Activated CD8-positive, alpha-beta memory T cell treated with anti-CD3 and anti-CD28 coated beads for 4 hours (primary cell): ENCODE measurements around the gene DUOX2.
"Not testable (repeated sequence)": the region's sequence is repeated elsewhere in the genome, so short reads cannot be mapped to it uniquely, and the experiment has no call there.

Experiments
- DNase-seq, 2 donors: peaks; one replicate each; pipeline ENCODE4 v3.0.0-alpha.2; 2020; ENCODE audit warnings: low read depth in 2 of 2

The DUOX2 gene

DNA sequence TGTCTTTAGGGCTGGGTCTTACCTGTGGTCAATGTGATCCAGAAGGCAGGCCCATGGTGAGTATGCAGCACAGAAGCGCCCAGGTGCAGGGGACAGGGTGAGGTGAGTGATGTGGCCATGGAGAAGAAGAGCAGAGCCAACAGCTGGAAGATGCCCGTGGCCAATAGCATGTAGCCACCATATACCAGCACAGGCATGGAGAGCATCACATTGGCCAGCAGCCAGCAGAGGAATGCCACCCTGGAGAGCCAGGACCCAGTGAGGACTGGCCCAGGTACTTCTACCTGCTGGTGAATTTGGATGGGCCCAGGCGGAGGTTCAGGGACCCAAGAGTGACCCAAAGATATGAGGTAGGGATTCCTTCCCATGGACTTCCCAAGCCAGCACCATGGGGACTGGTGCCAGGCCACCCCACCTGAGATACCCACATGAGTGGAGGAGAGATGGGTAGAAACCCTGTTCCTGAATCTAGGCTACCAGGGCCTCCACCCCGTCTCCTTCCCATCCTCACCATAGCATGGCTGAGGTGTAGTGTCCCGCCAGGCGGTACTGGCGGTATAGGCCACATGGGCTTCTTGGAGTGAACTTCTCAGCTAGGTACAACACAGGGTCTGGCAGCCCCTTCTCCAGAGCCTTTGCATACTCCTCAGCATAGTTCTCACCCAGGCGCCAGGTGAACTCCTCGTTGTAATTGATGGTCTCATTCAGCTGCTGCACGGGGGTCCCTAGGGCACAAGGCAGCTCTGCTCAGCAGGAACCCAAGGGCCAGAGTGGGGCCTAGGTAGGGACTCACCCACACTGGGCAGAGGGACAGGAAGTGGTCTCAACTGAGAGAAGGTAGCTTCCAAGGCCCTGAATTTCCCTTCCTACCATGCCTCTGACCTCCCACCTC is 6.4 kb upstream of the DUOX2 start:
- no peak for DNase-seq

DNA sequence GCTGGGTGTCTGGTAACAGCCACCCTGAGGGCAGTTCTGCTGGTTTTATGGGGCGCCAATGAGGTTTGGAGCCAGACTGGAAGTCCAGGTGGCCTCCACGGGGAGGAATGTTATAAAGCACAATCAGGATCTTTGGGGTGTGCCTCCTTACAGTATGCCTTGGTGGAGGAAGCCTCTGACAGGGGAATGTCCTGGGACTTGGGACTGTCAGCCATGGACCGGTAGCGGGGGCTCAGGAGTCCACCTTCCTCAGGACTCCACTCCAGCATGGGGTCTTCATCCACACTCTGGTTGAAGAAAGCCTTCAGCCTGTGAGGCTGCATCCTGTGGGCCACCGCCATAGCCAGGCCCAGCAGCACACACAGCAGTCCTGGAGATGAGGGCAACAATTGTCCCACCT is 5.0 kb upstream of the DUOX2 start:
- DNase-seq: no peak

DNA sequence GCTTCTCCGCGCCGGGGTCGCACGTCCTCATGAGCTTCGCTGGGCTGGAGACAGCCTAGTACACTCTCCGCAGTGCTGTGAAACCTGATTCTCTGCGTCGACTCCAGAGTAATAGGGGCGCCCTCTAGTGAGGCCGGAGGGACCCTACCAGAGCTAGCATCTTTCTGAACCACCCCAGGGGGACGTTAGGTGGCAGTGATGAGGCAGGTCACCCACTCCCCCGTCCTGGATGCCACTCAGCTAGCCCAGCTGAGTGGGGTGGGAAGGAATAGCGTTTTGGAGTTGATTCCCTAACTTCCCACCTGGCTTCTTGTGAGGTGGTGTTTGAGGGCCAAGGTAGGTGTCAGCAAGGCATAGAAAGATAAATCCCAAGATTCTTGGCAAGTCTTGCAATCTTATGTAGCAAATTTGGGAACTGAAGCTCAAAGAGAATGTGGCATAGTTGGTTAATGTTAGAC is 4.2 kb upstream of the DUOX2 start:
- peak; percentile 58 to 67 for DNase-seq

DNA sequence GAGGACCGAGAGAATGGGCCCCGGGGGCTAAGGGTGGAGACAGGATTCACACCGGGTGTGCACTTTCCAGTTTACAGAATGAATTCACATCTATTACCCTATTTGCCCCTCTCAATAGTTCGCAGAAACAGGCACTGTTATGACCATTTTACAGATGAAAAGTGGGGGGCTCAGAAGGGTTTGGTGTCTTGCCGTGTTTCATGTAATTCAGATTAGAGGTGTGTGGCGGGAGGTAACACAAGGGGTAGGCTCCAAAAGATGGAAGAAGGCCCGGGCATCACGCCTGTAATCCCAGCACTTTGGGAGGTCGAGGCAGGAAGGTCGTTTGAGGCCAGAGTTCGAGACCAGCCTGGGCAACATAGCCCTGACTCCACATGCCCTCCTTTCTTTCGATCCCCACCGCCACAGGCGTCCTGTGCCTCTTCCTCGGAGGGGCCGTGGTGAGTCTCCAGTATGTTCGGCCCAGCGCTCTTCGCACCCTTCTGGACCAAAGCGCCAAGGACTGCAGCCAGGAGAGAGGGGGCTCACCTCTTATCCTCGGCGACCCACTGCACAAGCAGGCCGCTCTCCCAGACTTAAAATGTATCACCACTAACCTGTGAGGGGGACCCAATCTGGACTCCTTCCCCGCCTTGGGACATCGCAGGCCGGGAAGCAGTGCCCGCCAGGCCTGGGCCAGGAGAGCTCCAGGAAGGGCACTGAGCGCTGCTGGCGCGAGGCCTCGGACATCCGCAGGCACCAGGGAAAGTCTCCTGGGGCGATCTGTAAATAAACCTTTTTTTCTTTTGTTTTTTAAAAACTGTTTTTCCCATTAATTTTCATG is 3.5 kb upstream of the DUOX2 start:
- no peak for DNase-seq

DNA sequence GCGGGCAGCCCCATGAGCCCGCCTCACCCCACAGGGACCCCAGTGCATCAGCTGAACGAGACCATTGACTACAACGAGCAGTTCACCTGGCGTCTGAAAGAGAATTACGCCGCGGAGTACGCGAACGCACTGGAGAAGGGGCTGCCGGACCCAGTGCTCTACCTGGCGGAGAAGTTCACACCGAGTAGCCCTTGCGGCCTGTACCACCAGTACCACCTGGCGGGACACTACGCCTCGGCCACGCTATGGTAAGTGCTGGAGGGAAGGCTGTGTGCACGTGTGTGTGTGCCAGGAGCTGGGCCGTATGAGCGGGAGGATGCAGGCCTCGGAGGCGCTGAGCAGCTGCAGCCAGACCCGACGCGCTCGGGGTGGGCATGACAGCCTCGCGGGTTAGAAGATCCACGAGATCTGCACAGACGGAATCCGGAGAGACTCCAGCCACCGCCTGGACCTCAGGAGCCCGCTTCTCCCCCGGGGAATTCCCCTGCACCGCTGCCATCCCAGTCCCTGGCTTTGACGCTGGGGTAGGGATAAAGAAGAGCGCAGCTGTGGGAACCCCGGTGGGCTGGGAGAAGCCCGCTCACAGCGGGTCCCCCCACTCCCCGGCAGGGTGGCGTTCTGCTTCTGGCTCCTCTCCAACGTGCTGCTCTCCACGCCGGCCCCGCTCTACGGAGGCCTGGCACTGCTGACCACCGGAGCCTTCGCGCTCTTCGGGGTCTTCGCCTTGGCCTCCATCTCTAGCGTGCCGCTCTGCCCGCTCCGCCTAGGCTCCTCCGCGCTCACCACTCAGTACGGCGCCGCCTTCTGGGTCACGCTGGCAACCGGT is 2.7 kb upstream of the DUOX2 start:
- no peak for DNase-seq

DNA sequence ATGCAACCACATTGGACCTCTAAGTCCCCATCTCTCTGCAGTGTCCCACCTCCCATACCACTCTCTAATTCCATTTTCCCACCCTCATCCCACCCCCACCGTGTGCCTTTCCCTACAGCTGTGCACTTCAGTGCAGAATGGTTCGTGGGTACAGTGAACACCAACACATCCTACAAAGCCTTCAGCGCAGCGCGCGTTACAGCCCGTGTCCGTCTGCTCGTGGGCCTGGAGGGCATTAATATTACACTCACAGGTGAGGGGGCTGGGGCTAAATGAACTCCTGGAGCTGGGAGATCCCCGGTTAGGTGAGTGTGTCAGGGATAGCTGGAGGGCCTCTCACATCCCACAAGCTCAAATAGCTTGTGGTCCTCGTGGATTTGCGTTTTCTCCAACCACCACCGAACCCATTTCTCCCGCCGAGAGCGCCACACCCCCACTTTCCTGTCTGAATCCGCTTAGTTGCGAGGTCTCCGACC is 2.1 kb upstream of the DUOX2 start:
- DNase-seq: no peak

DNA sequence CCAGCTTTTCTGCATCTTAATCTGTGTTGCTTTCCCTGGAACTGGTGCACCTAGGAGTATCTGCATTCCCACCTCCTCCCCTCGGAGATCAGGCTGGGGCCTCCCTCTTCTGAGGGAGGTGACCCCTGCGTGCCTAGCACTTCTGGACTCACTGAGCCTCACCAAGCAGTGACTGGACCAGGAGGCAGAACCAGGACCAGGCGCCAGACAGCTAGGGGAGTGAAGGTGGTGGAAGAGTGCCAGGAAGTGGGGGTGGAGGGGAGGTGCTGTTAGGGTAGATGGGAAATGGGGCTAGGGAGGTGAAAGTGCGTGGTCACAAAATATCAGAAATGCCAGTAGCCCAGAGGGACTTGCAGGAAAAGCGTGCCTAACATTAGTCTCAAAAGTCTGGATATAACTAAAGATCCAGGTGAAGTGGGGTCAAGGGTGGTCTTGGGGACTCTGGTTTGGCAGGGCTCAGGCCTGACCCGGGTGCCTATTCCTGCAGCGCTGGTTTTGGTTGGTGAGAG is 1.4 kb upstream of the DUOX2 start:
- no peak for DNase-seq

DNA sequence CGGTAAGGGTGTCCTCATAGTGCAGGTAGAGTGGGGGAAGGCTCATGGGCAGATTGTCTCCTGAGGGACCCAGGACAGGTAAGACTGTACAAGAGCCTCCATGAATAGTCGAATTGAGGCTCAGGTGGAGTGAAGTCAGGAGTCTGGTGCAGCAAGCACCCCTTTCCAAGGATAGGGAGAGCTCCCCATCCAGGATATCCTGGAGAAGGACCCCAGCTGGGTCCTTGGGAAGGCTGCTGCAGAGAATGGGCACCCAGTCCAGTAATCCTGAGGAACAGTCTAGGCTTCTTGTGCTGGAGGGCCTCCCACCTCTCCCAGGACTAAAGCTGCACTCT is 746 bp upstream of the DUOX2 start:
- DNase-seq: no peak

DNA sequence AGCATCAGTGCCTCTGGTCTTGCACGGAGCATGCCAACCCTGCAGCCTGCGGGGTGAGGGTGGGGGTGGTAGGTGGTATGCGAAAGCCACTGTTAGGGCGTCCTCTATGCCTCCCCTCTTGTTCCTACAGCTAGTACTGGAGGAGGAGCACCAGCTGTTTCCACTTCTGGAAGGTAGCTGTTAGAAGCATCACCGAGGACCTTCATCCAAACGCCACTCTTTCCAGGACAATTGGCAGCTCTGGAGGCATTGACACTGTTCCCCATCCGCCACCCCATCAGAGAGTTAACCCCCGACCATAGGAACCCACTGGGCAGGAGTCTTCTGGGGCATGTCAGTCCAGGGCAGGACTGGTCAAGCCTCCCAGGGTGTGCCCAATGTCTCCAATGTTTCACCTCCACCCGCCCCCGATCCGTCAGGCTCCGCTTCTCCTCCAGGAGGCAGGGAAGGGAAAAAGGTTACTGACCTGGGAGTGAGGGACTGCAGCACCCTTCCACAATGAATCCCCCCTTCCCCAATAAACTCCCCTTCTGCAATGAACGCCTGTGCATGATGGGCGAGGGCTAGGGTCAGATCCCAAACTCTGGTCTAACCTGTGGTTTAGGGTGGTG is 487 bp downstream of the DUOX2 start:
- DNase-seq: no peak

DNA sequence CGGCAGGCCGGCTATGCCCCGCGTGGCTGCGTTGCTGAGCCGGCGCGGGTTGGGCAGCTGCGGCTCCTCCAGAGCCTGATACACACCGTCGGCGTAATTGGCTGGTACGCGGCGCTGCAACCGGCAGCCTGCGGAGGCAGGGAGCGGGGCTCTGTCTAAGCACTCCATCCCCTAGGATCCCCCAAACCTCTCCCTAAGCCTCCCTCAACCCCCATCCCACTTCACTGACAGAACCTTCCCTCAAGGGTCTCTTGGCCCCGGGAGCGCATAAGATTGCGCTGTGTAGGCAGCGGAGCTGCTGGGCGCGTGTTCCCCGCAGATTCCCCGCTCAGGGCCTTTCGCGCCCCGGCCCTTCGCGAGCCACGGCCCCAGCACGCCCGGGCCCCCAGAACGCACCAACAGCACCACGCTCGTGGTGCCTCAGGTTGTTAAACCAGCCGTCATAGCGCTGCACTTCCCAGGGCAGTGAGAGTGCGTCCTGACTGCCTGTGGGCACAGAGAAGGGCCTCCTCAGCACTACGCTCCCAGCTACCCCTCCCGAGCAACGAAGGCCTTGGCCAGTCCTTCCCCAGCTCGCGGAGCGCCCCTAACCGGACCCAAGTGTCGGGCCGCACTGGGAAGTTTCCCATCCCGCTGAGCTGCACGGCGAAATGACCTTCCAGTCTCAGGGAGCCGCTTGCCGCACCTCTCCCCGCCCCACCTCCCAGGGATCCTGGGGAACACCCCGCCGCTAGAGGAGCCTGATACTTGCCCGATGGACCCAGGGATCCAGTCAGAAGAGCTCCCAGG is 1.2 kb downstream of the DUOX2 start:
- no peak for DNase-seq

DNA sequence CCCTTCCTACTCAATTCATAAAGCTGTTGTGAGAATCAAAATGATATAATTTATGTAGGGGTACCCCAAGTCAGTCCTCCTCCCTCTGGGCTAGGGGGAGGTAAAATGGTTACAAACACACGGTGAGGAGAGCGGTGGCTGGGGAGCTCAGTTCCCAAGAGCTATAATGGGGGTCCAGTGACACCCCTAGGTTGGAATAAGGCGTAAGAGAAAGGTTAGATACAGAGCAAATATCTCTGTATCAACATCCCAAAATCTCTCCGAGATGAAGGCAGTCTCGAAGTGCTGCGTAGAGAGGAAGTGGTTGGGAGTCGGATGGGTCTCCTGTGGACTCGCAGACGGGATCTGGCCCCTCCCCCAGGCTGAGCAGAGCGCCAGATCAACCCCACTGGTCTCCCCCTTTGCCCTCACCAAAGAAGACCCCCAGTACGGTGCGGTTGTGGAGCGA is 1.8 kb downstream of the DUOX2 start:
- DNase-seq: no peak

DNA sequence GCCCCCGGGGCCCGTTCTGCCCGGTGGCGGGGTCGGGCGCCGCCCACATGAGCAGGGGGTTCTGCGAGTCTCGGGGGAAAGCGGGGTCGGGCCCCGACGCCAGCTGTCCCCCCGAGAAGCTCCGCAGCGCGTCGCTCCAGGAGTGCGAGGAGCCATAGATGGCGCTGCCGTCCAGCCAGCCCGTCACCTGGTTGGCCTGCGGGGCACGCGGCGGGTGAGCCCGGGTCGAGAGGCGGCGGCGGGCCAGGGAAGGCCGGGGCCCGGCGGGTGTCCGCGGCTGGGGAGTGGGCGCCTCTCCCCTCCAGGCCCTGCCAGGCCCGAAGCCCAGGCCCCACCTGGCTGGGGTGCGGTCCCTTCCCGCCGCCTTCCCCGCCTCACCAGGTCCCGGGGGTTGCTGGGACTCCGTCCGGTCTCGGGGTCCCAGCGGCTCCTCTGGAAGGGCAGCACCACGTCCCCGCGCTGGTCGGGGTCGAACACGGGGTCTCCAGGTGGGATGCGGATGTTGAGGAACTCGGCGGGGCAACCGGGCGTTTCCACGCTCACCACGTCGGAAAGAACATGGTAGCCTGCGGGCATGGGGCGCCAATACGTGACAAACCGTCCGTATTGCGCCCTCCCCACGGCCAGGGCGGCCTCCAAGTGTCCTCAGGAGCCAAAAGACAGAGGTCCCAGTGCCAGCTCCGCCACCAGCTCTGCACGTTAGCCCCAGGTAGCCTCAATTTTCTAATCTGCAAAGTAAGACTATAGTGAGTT is 2.4 kb downstream of the DUOX2 start:
- no peak for DNase-seq

DNA sequence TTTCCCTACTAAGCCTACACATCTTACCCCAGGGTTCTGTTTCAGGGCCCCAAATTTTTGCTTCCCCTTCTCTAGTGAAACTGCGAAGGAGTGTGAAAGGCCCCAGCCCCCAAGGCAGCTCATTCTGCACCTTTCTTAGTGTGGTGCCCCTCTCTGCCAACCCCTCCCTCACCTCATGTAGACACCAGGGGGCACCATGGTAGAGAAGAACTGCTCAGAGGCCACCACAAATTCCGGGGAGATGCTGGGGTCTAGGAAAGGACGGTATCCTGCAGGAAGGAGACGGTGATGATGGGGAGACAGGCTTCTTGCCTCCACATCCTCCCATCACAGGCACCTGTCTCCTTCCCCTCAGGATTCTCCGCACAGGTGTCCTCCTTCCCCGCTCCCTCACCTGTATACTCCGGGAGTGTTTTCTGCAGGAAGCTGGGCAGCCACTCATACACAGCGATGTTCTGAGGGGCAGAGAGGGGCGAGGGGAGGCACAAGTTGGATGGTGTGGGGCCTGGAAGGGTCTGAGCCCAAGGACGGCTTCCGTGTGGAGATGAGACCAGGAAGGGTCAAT is 3.6 kb downstream of the DUOX2 start:
- DNase-seq: no peak

DNA sequence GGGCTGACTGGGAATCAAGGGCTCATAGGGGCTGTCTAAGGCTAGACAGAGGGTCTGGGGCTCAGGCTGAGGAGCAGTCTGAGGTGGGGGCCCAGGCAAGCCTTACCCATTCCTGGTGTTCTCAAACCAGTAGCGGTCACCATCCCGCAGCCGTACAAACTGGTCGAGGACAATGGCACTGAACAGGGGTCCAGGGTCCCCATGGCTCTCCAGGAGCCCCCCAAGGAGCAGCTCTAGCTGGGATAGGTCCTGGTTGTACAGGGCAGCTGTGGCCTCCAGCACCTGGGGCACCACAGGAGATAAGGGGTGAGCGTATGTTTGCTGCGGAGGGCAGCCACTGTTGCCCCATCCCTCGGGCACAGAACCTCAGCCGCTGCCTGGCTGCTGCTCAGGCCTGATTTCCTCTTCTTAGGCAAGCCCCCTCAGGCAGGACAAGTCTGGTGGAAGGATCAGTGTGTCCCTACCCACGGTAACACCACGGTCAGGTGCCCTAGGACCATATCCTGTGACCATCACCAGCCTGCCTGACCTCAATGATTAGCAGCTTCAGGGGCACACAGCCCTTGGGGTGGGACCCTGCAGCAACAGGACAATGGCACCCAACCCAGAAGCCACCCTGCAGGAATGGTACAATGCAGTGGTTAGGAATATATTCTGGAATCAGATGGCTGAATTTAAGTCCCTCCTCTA is 5.9 kb downstream of the DUOX2 start:
- no peak for DNase-seq

DNA sequence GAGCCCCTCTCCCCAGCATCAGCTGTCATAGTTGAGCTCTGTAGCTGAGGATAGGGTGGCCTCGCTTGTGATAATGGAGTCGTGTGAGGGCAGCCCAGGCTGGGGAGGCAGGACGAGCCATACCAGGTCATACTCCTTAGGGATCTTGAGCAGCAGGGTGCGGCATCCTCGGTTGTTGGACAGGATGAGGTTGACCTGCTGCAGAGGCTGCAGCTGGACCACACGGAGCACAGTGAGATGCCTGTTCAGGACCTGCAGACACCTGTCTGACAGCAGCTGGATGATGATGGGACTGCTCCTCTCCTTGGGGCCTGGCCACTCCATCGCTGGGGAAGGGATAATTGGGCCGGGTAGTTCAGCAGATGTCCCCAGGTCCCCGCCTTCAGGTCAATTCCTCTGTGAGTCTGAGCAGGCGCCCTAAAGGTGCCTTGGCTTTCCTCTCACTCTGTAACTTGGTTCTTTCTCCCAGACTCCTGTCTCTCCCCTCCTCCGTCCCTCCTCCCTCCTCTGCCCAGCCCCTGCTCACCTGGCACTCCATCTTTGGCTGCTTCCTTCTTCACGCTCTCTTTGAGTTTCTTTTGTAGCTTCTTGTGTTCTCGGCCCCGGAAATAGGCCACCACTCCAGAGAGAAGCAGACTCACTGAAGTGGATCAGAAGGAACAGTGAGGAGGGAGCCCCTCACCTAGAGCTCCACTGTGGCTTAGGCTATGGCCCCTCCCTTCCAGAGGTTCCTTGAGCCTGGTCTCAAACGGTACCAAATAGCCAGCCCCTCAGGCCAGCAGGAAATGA is 7.8 kb downstream of the DUOX2 start:
- DNase-seq: no peak

DNA sequence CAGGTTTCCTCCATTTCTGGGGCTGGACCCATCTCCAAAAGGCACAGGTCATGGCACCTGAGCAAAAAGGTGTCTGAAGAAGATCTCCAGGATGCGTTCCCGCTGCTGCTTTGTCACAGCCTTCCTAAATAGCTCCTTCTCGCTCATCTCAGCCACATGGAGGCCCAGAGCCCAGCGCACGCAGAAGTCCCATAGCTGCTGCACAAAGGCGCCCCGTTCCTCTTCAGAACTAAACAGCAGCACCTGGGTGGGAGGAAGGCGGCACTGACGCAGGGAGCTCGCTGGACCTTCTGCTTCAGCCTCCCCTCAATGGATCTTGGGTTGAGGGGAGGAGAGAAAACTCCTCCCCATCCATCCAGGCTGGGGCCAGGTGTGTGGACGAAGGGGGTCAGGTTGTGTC is 8.4 kb downstream of the DUOX2 start:
- no peak for DNase-seq

DNA sequence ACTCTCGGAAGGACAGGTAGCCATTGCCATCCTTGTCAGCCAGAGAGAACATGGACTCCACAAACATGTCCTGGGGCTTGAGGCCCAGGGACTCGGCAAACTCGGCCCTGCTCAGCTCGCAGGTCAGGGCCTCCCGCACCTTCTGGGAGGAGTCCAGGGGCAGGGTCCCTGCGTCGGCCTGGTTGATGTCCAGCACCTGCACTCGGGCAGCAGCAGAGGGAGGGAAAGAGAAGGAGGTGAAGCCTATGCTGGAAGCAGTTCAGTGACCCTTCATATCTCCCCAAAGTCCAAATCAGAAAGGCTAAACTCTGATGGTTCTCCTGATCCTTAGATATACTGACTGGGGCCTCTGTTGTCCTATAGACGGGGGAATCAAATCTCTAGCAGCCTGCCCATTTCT is 9.8 kb downstream of the DUOX2 start:
- DNase-seq: not testable (repeated sequence)

DNA sequence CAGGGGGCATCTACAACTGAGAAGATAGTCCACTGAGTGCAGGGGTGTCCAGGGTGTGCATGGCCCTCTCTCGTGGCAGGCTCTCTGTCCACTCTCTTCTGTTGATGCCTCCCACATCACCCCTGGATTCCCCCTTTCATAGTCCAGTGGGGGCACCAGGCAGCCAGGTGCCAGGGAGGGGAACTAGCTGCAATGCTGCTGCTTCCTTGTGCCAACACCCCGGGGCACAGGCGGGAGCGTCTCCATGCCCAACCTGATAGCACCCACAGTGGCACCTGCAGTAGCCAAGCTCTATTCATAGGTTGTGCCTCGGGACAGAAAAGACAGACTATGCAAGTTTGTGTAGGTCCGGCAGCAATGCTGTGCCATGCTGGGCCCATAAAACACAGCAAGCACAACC is 11.7 kb downstream of the DUOX2 start:
- no peak for DNase-seq
